GM12892 (cell line): ENCODE measurements around the gene TNS3.
A peak's percentile ranks its signal among the peaks of the same experiment; 100 is the strongest.

Experiments used
- DNase-seq: peaks from one replicate; pipeline ENCODE4 v3.0.0; 2011; ENCODE audit not compliant: insufficient read length
- FAIRE-seq: peaks from 2 replicates; lab custom pipeline; 2011; peaks lifted over from hg19 to GRCh38; lab: Jason Lieb, UNC
- POLR2A ChIP-seq: IDR thresholded peaks from 2 replicates; pipeline ENCODE4 v1.6.1; 2011; ENCODE audit warnings: low read depth, low read length, control low read depth
- POLR2AphosphoS5 ChIP-seq: IDR thresholded peaks from 2 replicates; pipeline ENCODE4 v1.6.1; 2011; ENCODE audit warnings: low read depth, low read length, control low read depth
- TAF1 ChIP-seq: IDR thresholded peaks from 2 replicates; pipeline ENCODE4 v1.6.1; 2011; ENCODE audit warnings: low read depth, mild to moderate bottlenecking, control low read depth, low read length, borderline replicate concordance

Gene TNS3

DNA sequence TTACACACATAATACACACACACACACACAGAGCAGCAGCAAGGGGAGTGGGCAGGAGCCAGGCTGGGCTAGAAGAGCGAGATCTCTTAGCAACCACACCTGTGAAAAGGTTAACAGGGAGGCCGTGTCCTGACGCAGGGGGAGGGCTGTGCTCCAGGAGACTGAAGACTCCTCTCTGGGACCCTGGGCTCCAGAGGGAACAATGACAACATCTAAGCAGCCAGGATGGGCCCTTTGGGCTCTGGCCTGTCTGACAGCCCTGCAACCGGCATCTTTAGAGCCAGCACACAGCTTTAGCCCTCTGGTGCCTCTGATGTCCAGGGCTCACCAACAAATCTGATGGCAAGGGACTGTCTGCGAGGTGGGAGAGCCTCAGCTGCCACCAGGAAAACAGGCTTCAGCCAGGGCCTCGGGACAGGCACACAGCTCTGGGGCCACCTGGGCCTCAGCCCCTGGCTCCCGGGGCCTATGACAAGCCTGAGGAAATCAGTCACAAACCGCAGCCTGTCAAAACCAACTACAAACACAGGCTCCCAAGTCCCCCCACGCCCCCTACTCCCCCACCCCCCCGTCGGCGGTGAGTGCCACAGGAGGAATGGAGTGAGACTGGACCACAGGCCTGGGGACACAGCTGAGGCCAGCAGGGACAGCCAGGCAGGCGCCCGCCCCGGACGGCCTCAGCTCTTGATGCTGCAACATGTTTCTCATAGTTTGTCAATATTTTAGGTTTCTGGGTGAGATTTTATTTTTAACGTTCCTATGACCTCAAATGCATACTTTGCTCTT is 102.8 kb downstream of the TNS3 start:
- no peak for DNase-seq
- no peak for FAIRE-seq
- TF ChIP-seq POLR2AphosphoS5 (no peak), TAF1 (no peak), POLR2A (no peak)

DNA sequence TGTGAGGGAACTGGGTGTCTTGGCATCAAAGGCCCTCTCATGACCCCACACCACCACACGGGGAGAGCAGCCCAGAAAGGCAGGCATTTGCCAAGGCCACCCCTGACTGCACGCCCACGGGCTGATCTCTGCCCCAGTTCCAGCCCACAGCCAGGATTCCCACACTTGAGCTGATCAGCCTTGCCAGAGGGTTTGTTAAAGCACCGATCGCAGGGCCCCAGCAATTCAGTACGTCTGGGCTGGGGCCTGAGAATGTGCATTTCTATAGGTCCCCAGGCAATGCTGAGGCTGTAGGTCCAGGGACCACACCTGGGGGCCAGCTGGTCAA is 103.9 kb downstream of the TNS3 start:
- FAIRE-seq = no peak
- DNase-seq = no peak
- TF ChIP-seq POLR2A (no peak), POLR2AphosphoS5 (no peak), TAF1 (no peak)

DNA sequence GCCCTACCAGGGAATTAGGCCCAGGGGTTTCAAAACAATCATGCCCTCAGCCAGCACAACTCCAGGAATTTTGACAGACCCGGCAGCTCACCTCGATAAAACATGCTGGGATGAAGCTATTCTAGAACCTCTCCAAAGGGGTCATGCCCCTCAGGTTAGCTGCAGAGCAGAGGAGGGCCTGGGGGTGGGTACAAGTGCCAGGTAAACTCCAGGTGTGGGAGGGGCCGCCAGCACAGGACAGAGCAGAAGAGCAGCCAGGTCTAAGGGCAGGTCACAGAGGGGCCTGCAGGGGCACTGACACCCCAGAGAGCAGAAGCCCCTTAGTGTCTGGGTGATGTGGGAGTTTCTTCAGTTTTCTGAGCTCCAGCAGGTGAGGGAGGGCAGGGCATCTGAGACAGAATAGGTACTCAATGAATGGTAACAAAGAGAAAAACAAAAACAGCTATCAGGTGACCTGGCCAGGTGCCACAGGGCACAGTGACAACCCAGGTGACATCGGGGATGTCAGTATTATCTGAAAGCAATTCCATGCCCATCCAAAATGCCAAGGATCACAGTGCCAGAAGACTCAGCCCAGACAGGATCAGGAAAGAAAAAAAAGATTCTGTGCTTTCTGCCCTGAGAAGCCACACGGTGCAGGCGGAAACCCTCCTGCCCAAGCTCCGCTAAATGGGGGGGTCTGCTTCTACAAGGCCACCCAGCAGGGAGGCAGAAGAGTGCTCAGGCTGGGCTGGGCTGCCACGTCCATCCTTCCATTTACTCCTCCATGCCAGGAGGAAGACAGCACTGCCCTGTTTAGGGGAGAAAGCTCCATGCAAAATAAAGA is 104.5 kb downstream of the TNS3 start:
- DNase-seq (no peak), FAIRE-seq (no peak)
- TF ChIP-seq POLR2AphosphoS5 (no peak), TAF1 (no peak), POLR2A (no peak)

DNA sequence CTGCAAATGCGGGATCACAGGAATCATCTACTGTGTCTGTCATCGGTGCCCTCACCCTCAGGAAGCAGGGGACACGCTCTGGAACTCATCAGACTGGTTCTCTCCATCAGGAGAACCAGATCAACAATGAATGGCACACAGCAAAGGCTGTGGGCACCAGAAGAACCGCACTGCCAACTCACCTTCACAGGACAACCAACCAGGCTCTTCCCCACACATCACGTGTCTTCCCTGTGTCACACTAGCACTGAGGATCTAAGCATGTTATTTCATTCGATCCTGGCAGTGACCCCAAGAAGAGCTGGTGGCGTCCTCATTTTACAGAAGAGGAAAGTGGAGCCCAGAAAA is 106.1 kb downstream of the TNS3 start:
- TF ChIP-seq TAF1 = no peak
- no peak for TF ChIP-seq POLR2A
- TF ChIP-seq POLR2AphosphoS5 = no peak
- DNase-seq = no peak
- no peak for FAIRE-seq

DNA sequence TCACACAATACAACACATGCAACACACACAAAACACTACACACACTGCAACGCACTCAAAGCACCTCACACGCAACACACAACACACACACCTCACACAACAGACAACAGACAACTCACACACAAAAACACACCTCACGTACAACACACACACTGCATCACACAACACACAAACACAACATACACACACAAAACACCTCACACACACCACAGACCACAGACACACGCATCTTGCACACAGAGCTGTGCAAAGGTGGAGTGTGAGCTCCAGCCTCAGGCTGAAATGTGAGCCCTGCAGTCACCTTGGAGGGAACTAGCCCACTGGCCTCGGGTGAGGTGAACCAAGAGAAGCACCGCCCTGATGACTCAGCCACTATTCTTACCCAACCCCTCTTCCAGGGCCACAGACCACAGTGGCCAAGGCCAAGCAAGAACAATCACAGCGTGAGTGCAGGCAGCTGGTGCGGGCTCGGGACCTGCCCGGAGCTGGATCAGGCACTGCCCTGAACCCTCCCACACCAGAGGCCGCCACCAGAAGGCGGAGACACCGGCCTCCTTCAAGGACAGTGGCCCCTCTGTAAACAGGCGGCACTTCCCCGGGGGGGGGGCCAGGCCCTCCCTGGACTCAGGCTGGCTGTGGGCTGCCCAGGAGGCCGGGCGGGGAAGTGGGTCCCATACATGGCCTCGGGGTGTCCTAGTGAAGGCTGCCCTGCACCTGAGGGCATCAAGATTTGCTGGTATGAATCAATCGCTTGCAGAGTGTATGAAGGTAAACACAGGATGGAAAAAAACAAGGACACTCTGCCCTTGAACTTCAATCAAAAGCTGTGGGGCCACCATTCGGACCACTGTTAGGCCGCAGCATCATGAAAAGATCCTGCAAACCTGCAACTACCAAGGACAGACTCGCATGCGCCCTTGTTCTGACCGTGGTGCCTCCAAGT is 106.7 kb downstream of the TNS3 start:
- FAIRE-seq (peak; percentile 85), DNase-seq (peak; percentile 70)
- TF ChIP-seq POLR2A (no peak), POLR2AphosphoS5 (no peak; the same call in 1 of the 2 replicates), TAF1 (no peak)

GRCh38 chr7:47474211-47474936 is 107.5 kb downstream of the TNS3 start:
- TF ChIP-seq TAF1 (no peak), POLR2A (no peak)
- no peak for FAIRE-seq
- DNase-seq = no peak

DNA sequence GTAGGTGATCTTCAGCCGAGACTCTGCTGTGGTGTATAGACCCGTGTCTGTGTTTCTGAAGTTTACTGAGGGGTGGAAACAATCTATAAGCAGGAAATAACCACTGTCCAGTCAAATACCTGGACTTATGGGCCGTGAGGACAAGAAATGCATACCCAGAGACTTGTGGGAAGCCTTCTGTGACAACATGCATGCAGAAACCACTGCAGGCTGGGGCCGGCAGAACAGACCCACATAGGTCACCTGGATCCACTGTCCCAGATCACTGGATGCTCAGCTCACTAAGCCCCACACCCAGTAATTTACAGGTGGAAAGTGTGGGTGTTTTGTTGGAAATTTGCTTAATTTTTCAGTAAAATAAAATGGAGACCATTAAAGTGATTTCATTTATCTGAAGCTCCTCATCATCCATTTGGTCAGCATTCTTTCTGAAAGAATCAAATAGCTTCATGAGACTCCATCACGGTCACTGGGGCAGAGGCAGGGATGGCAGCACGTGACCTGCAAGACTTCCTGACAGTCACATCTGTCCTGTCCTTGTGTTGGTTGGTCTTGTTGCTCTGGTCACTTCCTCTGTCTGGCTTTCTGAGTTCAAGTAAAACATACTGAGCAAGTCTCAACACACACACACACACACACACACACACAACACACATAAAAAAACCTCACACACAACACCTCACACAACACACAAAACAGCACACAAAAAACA is 108.3 kb downstream of the TNS3 start:
- DNase-seq (no peak), FAIRE-seq (peak; percentile 68)
- TF ChIP-seq POLR2A (no peak), TAF1 (no peak), POLR2AphosphoS5 (no peak)

DNA sequence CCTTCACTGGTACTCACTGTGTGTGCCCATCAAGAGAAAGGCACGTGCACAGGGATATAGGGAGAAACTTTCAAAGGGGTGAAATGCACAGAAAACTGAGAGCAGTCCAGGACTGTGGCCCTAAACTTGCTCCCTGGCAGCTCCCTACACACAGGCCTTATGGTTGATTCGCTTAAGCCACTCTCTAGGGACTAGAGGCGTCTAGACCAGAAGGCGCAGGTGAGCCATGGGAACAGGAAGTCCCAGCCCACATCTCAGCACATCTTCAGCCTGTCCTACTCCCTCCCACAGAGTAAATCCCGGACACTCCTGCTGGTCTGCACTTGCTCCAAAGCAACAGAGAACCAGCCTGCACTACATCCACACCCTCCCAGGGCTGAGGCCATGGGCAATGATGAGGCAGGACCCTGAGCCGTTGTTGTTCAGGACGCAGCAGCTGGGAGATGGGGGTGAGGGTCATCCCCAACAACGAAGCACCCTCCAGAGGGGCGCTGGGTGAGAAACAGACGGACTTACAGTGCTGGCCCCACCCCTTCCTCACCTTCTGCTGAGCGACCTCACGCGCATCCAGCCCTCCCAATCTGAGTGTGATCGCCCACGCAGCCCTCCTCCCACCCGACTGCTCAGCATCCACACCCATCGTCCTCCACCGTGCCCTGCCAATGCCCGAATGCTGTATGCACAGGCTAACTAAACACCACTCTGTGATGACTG is 109.3 kb downstream of the TNS3 start:
- TF ChIP-seq POLR2AphosphoS5 = no peak
- TF ChIP-seq TAF1 = no peak
- no peak for TF ChIP-seq POLR2A
- FAIRE-seq (no peak), DNase-seq (no peak)

DNA sequence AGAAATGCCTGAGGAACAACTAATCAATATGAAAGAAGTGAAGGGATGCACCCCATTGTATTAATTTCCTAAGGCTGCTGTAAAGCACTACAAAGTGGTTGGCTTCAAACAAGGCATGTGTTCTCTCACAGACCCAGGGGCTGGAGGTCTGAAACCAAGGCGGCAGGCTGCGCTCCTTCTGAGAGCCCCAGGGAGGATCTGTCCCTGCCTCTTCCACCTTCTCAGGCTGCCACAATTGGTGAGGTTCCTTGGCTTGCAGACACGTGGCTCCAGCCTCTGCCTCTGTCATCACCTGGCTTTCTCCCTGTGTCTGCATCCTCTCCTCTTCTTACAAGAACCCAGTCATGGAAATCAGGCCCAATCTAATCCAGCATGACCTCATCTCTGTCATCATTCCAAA is 110.1 kb downstream of the TNS3 start:
- TF ChIP-seq POLR2A (no peak), POLR2AphosphoS5 (no peak), TAF1 (no peak)
- FAIRE-seq = no peak

More for the DNA sequence above, 110.1 kb downstream of the TNS3 start:
- no peak for DNase-seq
